IPS-NIHi7 (cell line): ENCODE measurements around the gene ZSWIM6.
A peak's percentile ranks its signal among the peaks of the same experiment; 100 is the strongest.

Experiments
- DNase-seq: peaks from one replicate; pipeline ENCODE4 v3.0.0; 2012; ENCODE audit warnings: mixed read lengths; ENCODE audit errors: extremely low spot score

The ZSWIM6 gene

DNA sequence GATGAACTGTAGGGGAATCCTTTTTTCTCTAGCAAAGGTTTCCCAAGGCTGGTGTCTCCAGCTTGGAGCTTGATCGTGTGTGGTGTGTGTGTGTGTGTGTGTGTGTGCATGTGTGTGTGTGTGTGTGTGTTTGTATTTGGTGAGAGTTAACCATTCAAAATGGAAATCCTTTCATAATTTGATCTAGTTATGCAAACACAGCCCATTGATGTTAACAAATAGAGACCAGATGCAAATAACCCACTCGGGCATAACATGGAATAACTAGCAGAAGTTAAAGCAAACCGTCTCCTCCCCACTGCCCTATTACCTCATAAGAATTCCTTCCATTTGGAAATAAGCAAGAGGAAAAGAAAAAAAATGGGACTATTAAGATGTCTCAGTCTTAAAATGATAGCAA lies 24.9 kb upstream of the ZSWIM6 start:
- no peak for DNase-seq

DNA sequence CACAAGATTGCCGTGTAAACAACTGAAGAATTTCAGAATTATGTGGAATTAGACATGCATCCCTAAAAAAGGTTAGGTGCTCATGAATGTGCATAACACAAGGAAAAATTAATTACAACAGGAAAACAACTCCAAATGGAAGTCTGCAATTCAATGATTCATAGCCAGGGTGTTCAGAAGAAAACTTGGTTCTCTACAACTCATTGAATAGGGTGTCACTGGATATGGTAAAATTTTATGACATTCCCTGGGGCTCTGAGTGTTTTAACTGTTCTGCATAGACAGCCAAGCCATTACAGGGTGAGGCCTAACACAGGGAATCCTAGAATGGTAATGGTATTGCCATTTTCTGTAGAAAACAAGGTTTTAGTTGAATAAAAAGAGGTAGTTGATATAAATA lies 24.4 kb upstream of the ZSWIM6 start:
- DNase-seq, result no peak

DNA sequence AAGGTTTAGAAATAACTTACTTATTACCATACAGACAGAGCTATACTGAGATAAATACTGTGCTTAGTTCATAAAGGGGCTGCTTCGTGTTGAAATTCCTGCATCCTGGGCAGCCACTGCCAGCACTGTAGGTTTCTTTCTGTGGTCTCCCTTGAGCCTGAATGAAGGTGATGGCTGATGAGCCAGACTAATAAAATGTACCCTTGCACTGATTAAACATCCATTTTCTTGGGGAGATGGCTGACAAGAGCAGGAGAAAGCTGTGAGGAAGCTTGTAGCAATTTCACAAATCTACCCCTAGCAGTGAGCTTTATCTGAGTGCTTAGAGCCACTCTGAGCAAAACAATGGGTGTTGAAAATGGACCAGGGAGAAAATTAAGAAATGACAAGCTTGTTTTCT lies 23.3 kb upstream of the ZSWIM6 start:
- DNase-seq, result no peak

DNA sequence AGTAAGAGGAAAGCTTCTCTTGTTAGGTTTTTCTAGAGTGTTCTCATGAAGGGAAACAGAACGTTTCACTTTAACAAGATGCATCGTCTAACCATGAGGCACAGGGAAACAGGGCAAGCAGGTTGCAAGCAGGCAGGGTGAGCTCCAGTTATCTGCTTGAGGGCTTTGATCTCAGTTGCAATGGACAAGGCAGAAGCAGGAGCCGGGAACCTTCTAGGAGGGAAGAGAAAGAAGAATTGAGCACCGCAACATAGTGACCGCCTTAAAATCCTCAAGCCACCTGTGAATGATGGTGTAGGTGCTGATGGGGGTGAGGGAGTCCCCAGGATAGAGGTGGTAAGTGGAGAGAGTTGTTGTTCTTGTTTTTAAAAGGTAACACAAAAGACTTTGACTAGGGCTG lies 22.9 kb upstream of the ZSWIM6 start:
- DNase-seq, result no peak

DNA sequence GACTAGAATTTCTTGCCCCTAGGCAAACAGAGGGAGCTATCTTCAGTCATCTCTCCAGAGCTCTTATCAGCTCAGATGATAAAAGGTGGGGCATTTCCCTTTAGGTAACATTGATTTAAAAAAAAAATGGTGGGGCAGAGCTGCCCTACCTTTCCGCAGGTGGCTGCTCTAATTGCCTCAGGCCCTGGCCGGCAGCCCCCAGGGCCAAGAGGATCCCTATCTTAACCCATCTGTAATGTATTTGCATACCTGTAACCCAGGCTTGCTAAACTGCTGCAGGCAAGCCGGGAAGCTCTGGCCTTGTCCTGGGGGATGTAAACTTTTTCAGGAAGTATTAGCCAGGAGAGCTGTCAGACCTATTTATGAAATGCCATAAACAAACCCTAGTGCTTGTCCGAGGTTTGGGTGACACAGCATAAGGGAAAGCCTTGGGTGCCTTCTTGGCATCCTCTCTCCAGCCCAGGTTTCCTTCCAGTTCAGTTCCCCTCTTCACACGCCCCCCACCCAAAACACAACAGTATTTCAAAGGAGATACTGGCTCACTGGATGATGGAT lies 20.9 kb upstream of the ZSWIM6 start:
- DNase-seq, result no peak

DNA sequence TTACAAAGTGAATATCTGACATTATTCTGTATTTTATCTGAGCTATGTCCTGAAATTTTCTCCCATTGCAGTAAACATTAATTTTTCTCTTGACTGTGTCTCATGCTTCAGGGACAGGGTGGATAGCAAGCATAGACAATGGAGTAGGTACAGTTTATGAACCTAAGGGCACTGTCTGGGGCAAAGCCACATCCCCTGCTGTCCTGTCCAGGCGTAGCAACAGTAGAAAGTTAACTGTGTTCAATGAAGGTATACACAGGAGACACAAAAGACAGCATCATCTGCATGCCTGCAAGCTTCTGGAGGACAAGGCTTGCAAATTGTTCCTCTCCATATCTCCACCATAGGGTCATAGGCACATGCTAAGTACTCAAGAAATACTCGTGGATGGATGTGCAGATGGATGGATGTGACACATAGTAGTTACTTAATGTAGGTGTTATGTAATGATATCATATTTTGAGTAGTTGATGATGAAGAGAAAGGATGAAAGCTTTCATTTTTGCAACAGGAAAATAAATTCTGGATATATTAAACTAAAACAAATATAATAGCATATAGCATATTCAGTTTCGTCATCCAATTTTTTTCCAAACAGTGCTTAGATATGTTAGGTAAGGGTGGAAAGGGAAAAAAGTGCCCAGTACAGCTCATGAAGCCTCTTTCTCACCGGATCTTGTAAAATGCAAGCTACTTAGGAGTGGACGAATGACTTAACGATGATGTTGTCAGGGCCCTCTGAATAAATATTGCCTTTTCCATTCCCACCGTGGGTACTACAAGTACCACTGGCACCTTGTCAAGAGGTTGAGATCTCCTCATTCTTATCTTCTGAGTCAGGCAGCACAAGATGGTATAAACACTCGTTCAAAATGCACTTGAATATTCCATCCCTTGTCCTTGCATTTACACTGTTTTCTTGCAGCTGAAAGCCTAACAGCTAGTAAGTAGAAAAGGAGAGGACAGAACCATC lies 19.9 kb upstream of the ZSWIM6 start:
- no peak for DNase-seq

DNA sequence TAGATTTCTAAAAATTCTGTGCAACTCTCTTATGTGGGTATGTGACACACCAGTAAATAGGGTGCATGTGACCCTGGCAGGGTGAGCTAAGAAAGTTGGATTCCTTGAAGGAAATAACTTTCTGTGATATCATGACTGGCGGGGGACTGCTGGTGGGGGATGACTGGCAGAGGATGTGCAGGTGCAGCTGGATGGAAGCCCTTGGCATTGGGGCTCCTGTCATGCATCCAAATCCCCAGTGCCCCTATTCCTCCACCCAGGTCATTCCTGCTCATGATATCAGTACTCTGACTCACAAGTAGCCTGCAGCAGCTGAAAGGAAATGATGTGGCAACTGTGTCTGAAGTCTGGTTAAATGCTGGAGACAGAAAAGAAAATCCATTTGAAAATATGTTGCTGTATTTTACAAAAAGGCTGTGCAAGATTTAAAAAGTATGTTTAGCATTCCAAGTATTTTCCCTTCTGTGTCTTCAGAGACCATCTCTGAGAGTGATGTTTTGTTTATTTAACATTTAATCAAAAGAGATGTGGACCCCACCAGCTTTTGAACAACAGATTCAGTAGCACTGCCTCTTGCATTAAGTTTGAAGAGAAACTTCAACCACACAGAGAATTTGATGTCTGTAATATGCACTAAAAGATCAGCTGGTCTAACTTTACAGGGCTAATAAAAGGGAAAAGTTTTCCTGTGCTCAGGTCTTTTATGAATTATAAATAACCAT lies 17.9 kb upstream of the ZSWIM6 start:
- no peak for DNase-seq

DNA sequence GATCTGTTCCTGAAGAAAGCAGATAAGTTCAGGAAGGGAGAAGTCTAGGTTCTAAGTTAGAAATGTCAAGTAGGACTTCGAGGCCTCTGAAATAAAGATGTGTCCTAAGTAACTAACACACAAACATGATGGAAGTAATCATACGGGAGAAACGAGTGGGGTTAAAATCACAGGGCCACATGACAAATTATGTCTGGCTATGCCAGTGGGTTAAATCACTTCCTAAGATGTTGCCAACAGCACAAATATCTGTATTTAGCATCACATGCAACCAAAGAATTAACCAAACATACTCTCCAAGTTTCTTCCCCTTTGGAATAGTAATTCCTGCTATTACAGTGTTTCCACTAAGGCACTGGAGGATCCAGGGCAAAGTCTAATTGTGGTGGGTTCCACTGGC lies 13.7 kb upstream of the ZSWIM6 start:
- DNase-seq, result no peak

DNA sequence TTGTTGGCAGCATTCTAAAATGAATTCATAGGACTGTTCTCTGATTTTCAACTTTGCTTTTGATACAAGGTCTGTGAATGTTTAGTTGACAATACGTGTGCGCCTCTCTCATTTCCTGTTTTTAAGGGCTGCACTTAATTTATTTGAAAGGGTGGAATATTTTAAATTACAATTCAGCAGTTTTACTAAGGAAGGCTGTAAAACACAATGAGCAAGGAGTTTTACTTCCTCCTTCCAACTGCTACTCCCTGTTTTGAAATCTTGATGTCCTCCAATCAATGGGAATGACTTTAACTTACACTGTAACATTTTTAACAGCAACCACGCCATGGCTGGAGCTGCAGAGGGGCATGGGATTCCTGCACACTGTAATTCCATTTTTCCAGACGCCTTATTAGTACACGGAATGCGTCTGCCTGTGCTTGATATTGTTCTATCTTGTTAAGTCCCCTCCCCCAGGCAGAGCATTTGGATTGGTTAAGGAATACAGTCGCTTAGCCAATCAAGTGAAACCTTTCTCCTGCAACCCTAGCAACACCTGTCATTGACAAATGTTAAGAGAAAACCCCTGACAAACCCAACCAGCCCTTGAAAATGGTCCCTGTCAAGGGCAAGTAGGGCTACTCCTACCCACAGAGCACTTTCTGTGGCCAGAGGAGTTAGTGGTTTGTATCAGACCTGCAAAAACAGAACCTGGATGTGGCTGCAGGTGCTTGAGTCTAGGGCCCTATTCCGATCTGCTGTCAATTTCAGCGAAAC lies 12.5 kb upstream of the ZSWIM6 start:
- DNase-seq, result peak; percentile 69

DNA sequence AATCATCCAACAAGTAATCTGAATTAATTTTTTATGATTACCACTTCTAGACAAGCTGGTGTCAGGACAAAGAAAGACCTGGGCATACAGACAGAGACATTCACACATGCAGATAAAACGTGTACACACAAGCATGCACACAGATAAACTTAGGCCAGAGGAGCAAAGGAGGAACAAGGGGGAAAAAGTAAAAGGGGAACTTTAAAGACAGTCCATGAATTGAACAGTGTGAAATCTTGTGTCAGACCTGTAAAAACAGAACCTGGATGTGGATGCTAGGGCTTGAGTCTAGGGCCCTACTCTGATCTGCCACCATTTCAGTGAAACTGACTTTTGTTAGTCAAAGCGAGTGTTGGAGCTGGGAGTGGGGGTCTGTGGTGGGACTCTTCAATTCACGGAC lies 11.2 kb upstream of the ZSWIM6 start:
- no peak for DNase-seq

DNA sequence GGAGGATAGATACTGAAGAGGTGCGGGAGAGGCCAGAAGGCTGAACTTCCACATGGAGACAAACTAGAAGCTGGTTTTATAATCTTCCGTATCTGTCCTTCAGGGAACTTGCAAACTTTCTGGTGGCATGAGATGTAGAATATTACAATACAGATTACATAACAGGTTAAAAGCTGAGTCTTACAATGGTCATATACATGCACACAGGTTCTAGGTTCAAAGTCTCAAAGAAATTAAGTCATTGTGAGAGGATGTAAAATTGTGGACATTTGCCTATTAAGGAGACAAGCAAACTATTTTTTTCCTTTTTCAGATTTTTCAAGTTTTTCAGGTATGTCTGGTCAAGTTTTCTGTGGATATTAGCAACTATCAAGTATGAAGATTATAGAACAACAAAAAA lies 10.4 kb upstream of the ZSWIM6 start:
- DNase-seq, result no peak

DNA sequence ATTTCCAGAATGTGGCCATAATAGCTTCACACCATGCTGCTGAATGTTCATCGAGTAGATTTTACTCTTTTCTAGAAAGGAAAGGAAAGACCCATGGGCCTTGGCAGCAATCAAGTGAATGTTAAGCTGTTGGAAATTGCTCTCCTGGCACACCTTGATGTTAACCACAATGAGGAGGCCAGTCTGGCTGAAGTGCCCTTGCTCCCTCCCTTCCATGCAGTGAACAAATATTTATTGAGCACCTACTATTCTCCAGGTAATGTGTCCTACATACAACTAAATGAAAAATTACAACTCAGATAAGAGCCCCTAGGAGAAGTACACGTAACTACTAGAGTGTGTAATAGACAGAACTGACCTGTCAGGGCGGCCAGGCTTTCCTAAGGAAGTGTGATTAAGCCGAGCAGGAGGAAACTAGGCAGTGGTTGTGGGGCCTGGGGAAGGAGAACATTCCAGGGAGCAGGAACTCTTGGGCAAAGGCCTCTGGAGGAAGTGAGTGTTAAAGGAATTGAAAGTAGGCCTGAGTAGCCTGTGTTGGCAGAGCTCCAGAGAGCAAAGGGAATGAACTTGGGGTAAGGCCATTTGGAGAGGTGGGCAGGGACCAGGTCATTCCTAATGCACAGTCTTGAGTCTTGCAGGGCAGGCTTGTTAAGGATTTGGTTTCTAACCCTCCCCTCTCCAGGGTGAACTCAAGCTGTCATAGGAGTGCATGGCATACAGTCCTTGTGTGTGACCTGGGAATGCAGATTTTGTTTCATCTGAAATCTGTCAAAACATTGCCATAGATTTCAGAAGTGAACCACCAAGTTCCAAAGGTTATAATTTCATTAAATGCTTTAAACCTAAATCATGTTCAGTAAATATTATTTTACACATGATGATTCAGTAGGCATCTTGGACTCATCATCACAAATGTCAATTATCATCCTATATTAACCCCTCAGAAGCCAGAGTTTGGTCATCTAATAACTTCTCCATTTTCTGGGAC lies 9.0 kb upstream of the ZSWIM6 start:
- no peak for DNase-seq

DNA sequence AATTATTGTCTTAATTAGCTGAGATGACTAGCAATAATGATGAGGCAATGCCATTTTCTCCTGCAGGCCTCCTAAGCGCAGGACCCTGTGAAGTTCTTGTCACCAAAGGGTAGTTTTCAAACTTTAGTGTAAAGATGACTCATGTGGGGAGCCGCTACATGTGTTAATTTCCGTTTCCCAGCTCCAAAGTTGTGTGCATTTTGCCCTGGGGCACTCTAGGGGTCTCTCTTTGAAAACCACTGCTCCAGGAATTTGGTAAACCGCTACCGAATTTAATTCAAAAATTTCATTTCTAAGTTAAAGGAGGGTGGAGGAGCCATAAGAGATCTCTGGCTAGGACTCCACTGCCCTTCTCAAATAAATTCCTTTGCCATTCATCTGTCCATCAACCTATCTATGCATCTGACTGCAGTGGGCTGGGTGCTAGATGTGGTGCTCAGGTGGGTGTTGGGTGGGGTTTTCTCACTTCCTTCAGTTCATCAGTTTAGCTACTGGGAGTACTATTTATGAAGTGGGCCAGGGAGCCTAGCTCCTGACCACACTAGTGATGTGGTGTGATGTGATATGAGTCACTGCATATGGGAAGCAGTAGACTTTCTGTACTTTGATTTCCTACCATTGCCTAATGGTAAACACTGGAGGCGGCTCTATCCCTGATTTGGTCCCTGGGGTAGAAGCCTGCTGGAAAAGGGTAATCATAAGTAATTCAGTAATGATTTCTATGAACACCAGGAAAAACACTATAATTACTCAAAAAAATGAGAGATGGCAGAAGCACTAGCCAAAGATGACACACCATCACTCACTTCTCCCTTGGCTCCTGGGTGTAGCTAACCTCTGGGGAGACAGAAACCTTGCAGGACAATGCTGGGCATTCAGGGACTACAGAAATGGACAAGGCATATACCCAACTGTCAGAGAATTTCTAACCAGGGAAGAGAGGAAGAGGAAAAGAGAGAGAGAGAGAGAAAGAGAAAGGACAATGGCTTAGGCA lies 4.0 kb upstream of the ZSWIM6 start:
- DNase-seq, result no peak

DNA sequence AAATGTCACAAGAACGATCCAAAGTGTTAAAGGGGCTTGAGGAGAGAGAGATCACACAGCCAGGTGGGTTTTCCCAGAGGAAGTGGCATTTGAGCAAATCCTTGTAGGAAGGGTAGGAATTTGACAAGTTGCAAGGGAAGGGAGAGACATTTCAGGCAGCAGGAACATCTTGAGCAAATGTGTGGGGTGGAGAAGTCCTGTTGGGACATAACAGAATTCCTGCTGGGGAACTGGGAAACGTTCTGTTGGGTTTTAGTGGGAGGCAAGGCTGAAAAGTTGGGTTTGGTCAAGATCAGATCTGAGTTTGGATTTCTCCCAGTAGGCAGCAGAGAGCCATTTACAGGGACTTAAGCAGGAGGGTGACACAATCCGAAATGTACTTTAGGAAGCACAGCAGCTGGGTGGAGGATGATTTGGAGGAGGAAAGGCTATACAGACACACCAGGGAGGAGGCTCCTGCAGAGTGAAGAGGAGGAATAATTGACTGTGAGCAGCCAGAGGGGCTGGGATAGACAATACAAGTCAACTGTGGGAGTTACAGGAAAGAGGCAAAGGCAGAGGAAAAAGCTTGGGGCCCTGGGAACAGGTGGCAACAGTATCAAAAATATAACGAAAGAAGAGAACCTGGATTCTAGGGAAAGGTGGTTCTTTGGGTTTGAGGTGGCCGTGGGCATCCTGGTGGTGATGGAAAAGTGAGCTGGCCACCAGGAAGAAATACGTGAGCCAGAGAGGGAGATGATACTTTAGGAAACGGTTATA lies 3.1 kb upstream of the ZSWIM6 start:
- DNase-seq, result no peak

DNA sequence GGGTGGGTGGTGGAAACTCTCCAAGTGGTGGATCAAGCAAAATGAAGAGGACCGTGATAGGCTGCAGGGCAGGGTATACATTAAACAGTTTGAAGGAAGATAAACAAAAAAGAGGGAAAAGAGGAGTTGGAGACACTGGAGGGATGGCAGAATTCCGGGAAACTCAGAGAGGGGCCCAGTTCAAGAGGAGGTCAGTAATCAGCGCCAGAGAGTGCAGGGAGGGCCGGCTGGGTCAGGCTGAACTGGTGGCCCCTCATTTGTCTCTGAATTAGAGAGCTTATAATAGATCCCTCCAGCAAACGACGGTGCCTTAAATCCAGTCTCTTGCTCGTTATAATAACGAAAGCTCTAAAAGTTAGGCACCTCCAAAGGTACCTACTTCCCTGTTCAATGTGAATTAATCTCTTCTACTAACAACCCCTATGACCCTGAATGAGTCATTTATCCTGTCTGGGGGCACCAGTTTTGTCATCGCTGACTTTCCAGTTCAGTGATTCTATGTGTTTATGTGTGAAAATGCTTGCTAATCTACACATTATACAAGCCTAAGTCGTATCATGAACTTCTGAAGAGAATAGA lies 2.4 kb upstream of the ZSWIM6 start:
- no peak for DNase-seq

DNA sequence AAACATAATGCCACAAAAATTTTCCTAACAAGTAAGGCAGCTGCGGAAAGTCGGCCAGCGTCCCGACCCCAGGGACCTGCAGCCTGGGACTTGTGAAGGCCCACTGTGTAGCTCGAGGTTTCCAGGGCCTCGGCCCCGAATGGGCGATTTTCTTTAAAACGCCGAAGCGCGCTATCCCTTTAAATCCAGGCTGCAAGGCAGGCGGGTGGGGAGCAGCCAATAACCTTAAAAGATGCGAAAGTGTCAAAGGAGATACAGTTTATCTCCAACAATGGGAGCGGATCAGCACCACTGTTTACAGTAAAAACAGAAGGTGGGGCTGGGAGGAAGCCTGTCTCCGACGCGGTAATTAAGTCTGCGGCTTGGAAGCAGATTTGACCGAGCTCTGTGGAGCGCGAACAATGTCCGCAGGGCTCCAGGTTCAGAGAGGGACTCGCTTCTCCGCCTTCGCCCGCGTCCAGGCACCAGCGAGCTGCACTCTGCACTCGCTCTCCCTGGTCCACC lies 1.7 kb upstream of the ZSWIM6 start:
- DNase-seq, result peak; percentile 56

DNA sequence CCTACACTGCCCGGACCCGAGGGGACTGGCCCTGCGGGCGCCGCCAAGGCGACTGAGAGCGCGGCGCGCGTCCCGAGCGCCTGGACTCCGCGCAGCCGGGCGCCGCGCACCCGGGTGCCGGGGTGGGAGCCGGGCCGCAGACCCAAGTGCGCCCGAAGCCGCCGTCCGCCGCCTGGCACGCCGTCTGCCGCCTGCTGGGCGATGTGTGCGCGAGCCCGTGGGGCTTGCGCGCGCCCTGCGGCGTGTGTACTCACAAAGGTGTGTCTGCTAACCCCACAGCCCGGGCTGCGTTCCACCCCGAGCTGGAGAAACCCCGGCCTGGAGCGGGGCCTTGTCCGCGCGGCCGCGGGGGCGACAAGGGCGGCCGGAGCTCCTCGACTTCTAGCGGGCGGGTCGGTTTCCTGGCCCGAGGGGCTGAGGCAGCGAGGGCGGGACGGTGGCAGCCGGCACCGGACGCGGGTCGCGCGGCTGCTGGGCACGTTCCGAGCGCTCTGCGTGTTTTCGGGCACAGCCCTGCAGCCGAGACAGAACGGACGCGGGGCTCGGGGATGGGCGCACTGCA lies 1.1 kb upstream of the ZSWIM6 start:
- peak; percentile 36 for DNase-seq

DNA sequence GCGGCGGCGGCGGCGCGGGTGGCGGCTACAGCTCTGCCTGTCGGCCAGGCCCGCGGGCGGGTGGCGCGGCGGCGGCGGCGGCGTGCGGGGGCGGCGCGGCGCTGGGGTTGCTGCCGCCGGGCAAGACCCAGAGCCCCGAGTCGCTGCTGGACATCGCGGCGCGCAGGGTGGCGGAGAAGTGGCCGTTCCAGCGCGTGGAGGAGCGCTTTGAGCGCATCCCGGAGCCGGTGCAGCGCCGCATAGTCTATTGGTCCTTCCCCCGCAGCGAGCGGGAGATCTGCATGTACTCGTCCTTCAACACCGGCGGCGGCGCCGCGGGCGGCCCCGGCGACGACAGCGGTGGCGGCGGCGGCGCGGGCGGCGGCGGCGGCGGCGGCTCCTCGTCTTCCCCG lies 296 bp downstream of the ZSWIM6 start:
- DNase-seq, result no peak
